Suppressor macrophage treated with lipopolysaccharide for 1 hour (primary cell): ENCODE results near the gene RGSL1.

Experiments used
- DNase-seq, 3 donors: peaks; one replicate each; pipeline ENCODE4 v3.0.0-alpha.2; 2020 to 2022

RGSL1 gene

DNA sequence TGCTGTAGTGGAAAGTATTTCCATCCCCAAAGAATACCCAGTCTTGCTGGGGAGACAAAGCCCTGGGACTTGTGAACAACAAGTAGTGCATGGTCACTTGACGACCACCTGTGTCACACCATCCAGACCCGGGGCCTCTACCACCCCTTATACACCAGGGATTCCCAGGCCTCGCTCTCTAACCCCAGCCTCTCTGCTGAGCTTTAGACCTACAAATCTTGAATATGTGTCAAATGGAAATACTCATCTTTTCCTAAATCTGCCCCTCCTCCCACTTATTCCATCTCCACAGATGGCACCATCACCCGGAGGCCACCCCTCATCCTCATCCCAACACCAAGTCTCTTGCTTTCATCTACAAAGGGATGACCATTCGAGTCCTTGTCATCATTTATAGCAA lies 140.0 kb downstream of the RGSL1 start:
- no peak for DNase-seq

DNA sequence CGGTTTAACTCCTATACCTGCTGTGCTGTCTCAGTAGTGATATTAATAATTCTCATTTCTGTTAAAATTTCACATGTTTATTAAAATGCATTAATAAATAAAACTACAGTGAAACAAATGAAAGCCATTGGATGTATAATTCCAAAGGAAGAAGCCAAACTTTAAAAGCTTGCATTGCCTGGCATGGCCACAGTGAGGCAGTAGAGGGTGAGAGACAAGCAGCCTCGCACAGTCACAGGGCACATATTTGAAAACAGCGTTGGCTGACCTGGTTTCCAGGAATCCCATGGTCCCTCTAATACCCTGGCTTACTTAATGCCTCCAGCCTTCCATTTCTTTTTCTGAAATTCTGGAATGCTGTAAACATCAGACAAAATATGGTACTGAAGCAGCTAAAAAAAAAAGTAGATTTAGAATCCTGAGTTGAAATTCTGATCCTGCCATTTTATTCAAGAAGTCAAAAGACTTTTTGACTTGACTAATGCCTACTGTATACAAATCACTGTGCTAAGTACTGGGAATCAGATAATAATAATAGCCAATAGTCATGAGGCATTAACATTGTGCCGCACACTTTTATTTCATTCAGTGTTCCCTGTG lies 145.8 kb downstream of the RGSL1 start:
- peak; percentile 75 to 78 (median 77) for DNase-seq

DNA sequence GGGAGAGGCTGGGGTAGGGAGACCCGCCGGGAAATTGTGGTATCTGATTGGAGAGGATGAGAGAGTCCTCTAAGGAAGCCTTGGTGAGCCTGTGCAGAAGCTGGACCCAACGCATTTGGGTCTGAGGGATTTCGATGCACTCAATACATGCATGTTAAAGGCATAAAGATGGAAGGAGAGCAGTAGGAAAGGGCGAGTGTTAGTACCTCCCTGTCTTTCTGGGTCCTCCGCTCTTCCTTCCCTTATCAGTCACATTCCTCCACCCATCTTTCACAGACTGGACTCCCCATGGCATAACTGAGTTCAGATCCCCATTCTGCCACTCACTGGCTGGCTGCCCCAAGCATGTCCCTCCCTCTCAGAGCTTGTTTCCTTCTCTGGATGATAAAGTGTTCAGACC lies 147.0 kb downstream of the RGSL1 start:
- DNase-seq = no peak

DNA sequence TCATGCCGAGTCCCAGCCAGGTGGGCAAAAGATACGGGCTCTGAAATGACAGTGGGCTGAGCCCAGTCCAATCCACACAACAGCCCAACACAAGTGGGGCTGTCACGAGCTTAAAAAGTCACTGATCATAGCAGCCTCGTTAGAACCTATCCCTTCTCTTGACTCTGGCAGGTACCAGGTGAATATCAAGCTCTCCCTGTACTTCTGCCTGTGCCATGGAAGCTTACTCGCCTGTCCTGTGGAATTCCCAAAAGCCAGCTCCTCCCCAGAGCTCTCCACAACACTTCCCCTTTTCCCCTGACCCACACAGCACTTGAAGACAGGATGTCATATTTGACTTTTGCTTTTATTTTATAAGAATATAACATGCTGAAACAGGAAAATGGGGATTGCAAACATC lies 148.3 kb downstream of the RGSL1 start:
- DNase-seq = peak; percentile 69 to 82 (median 75)

DNA sequence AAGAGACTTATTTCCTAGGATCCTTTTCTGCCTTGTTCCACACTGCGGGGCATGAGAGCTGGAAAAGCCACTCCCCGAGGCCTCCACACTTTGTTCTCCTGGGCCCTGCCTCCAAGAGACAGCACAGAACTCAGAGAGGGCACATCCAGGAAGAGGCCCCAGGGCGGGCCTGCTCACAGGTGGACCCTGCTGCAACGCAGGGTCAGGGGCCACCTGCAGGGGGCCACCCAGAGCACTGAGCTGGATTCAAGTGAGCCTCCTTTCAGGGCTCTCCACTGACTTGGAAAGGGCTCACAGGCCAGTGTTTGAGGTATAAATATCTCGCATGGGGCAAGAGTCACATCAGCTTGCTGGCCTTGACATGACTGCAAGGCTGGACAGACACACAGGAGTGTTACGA lies 149.4 kb downstream of the RGSL1 start:
- DNase-seq = no peak

DNA sequence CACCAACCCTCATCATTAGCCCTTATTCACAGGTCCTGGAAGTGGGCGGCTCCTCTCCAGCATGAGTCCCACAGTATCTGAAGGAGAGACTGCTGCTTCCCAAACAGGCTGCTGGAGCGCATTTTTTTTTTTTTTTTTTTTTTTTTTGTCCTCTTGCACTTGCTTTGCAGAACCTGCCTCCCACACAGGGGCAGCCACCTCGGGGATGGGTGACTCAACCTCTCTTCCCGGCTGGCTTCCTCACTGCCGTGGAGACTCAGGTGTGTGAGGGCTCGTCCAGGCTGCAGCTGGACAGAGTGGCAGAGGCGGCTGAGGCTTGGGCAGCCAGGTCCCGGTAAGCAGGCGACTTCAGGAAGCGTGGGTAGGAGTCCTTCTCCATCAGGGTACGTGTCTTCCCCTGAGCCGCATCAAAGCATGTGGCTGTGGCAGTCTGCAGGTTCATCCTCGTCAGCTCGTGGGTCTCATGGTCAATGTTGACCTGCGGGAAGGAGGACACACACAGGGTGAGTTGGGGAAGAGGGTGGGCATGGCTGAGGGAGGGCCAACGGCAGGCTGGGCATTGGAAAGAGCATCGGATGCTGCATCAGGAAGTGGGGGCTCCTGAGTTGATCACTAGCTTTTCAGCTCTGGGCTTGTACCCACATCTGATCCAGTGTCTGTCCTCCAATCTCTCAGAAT lies 150.2 kb downstream of the RGSL1 start:
- no peak for DNase-seq

DNA sequence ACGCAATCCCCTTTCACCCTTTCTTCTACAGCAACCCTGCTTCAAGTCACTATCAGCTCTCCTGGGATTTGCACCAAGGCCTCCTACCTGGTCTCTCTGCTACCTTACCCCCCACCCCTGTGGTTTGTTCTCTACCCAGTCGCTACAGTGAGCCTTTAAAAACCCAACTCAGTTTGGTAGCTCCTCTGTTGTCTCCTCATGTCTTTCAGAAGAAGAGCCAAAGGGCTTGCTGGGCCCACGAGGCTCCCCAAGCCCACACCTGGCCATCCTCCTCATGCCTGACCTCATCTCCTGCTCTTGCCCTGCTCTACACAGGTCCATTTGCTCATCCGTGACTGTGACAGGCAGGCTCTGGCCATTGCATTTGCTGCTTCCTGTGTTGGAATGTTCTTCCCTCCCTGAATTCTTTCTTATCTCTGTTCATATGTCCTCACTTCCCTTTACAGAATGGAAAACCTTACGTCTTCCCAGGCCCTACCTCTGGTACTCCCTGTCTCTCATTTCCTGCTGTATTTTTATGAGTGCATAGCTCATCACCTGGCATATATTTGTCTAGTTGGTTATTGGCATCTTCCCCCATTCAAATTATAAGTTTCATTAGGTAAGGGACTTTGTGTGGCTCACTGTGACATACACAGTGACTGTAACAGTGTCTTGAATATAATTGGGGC lies 150.9 kb downstream of the RGSL1 start:
- no peak for DNase-seq

DNA sequence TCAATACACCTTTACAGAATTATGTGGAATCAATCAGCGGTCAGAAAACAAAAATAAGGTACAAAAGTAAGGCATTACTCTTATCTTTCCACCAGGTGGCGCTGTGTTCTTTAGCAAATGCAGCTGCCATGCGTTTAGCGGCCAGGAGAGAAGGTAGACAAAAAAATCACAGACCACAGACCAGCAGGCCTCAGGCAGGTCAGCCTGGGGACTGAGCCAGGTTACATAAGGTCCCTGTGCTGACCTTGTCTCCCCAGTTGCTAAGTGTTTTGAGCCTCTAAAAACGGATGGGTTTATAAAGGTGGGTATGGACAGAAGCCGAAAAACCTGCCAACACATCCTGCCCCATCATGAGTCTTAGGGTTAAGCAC lies 151.5 kb downstream of the RGSL1 start:
- DNase-seq = peak; percentile 84 to 94 (median 85)

DNA sequence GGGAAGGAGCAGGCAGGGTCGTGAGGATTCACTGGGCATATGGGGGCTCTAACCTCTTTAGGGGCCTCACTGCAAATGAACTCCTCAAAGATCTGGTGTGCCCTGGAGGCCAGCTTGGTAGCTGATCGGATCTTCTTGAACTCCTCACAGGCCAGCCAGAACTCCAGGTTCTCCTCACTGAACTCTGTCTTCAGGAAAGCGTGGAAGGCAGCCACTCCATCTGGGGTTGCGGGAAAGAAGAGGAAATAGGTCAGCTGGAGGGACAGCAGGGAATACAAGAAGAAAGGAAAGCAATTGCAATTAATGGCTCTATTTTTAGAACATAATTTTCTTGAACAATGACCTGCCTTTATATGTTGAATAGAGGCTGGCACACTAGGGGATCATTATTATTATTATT lies 152.0 kb downstream of the RGSL1 start:
- DNase-seq = no peak

DNA sequence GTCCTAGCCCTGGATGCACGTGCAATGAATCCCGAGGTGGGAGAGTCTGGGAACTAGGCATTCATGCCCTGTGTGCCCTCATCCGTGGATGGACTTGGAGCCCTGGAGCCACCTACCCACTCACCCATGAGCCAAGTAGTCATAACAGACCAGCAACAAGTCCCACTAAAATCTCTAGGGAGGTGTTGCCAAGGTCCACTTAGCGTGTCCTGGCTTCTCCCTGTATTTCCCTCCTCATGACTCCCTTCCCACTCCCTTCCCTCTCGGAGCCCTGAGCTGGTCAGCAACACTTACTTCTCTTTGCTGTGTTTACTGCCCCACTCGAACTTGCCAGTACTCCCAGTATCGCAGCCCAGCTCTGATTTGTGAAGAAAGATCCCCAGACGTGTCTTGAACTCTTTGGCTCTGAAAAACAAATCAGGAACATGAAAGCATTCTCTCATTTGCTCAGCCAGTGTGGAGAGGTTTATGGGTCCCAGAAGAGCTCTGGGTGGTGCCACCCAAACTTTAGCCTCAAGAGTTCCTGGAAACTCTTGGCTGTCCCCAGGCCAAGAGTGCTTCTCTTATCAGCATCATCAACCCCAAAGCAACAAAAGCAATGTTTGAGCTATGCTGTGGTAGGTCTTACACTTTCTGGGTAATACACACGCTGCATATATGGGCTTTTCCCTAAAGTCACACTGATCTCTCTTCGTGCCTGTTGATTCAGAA lies 153.1 kb downstream of the RGSL1 start:
- no peak for DNase-seq

DNA sequence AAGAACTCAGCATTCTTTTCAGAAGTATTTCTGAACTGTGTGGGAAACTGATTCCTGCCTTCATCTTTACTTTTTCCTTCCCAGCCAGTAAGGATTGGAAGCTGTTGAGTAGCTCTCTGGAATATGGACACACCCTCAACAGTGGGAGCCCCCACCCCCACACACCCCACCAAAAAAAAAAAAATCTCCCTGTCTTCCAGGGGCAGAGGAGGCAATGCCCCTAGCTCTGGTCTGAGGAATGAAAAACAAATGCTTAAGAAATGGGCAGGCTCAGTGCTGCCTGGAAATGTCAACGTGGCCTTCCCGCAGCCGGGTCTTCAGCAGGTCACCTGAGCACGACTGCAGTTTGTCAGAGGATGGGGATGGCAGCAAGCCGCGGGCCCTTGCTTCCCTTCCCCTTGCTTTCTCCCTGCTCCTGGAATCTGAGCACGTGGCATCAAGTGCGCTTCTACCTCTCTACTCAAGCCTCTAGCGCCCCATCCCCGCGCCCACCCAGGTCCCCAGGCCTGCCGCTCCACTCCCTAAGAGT lies 153.8 kb downstream of the RGSL1 start:
- DNase-seq = no peak

DNA sequence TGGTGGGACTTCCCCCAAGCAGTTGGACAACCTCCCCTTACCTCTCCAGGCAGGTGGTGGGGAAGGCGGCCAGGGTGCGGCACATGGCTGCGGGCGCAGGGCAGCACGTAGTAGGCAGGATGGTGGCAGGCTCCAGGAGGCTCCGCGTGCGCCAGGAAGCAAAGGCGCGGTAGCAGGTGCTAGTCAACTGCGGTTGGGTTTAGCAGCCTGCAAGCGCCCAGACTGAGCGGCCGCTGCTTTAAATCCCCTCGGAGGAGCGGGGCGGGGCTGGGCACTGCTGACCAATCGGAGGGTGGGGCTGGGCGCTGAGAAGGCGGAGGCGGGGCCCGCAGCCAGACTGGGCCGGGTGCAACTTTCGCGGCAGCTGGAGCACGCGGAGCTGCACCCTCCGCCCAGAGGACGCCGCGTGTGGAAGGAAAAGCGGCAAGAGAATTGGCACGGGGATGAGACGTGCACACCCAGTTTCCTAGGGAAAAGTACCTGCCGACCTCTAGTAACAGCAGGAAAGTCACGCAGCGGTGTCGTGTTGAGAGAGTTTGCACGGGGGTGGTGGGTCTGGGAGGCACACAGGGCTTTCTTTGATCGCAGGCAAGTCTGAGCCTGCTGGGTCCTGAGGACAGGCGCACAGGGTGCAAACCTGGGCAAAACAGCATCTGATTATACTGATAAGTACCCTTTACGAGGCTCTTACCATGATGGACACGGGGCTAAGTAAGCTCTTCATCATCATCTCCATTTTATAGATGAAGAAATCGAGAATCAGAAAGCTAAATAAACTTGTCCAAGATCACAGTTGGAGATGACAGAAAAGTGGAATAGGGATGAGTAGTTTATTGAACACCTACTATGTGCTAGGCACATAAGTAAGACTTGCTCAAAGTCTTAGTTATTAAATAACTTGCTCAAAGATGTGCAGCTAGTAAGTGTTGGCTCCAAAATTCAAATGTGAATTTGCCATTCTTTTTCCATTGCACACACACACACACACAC lies 154.5 kb downstream of the RGSL1 start, which contains the start of gene RGS16:
Gene RGS16, minus strand, starts transcription at position 215 of the 990 bp plus-strand sequence. Its CDS starts 130 bp downstream, at position 85.
- peak; percentile 91 to 96 (median 95) for DNase-seq

DNA sequence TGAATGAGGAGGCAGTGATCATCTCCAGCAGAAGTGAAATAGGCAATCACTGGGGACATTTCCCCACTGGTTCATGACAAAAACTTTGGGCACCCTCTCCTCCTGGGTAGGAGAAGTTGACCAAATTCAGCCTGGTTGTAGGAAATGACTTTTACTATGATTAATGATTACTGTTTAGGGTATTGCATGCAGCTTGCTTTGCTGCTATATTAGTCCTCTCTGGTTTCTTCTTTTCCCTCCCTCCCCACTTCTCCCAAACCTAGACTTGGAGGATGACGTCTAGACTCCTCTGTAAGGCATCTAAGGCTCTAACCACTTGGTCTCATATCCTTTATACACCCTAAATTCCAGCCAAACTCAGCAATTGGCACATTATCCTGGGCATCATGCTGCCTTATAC lies 157.6 kb downstream of the RGSL1 start:
- peak in 2 of 3 donors; percentile 48 to 72 for DNase-seq

DNA sequence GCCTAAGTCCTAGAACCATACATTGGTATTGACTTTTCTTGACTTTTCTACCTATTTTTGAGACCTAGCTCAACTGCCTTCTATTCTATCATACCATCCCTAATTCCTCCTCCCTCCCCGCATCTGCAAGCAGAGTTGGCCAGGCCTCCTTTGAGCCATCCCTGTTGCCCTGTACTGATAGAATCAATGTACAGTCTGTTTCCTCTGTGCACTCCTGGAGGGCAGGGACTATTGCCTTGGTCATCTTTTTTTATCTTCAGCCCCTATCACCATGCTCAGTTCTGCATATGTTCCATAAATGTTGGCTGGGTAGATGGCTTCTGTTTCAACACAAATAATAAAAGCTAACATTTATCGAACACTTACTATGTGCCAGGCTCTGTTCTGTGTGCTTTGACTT lies 158.3 kb downstream of the RGSL1 start:
- DNase-seq = no peak

DNA sequence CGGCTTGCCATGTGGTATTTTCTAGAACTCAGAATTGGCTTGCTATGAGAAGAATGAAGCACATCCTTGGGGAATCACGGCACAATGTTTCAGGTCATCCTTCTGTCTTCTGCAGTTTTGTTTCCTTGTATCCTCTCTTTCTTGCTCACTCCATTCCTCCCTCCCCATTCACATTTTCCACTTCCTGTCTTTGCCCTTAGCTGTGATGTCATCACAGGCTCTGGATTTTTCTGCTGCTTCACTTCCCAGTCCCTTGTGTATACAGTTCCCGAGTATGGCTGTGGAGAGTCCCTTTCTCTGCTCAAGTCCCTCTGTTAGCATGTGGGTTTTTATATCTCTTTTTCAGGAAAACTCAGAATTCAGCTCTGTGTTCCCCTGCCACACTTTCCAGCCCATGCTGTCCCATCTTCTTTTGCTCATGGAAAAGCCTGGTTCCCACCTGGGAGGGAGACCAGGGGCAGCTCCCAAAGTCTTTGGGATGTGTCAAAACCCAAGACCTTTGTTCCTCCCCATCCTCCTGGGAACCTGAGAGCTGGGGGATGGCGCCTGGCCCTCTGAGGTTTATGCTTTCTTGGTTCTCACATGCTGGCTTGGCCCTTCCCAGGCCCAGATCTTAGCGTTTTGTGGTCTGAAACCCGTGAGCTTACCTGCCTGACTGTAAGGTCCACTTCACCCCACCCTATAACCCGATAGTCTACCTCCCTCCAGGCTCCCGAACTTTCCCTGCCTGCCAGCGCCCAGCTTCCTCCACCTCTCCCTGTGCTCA lies 159.1 kb downstream of the RGSL1 start:
- peak; percentile 72 to 89 (median 76) for DNase-seq
